Vagina (tissue), 2 donors: ENCODE results near the gene CUEDC2. TPM values are rescaled to one million over a fixed set of nuclear protein-coding genes. Genes with fewer than 3 reads are reported as not detected.

Experiments used
- DNase-seq, 2 donors: peaks; one replicate each; pipeline ENCODE4 v3.0.0-alpha.2; 2017; ENCODE audit errors: extremely low spot score in 2 of 2
- H3K27ac ChIP-seq: fragments of 200-600 bp; sonication (generic); one replicate; pipeline ENCODE4 v1.5.1; 2019
- H3K27me3 ChIP-seq: fragments of 200-600 bp; sonication (generic); one replicate; pipeline ENCODE4 v1.5.1; 2019
- H3K36me3 ChIP-seq, 2 donors: fragments of 200-600 bp; sonication (generic); one replicate each; pipeline ENCODE4 v1.5.1; 2017 to 2019
- H3K4me1 ChIP-seq: fragments of 200-600 bp; sonication (generic); one replicate; pipeline ENCODE4 v1.5.1; 2019
- H3K4me3 ChIP-seq, 2 donors: fragments of 200-600 bp; sonication (generic); 1 replicate in 1 of 2; 2 replicates in 1 of 2; pipeline ENCODE4 v1.5.1; 2016 to 2019
- H3K9me3 ChIP-seq: fragments of 200-600 bp; sonication (generic); one replicate; pipeline ENCODE4 v1.5.1; 2019
- CTCF ChIP-seq, 3 experiments: fragments of 450-650 bp in 2 of 3; fragments of 200-600 bp in 1 of 3; sonication (generic) in 1 of 3; IDR thresholded peaks; one replicate each; pipeline ENCODE4 v1.5.1; 2017 to 2019; ENCODE audit warnings: antibody characterized with exemption in 3 of 3, mild to moderate bottlenecking in 2 of 3, moderate library complexity in 2 of 3
- POLR2A ChIP-seq, 2 donors: fragments of 450-650 bp; IDR thresholded peaks; one replicate each; pipeline ENCODE4 v1.6.1; 2017; ENCODE audit warnings: antibody characterized with exemption in 2 of 2, mild to moderate bottlenecking in 2 of 2, moderate library complexity in 2 of 2
- POLR2AphosphoS5 ChIP-seq, 2 donors: sonication (generic); formaldehyde crosslinking; IDR thresholded peaks; one replicate each; pipeline ENCODE4 v1.9.0; 2017; ENCODE audit warnings: antibody characterized with exemption in 2 of 2, mild to moderate bottlenecking in 2 of 2, low read depth in 1 of 2; ENCODE audit not compliant: insufficient read depth in 1 of 2
- intact Hi-C: fragments of 100-400 bp; cut with DNase I; formaldehyde crosslinking; loops from one replicate; pipeline ENCODE4 v1.15.1; 2023
- total RNA-seq: library from RNA; depleted of rRNA; stranded (reverse); fragments of >200 nt; gene quantifications from one replicate; pipeline ENCODE4 v1.2.3, GENCODE V29; 2016

Gene CUEDC2
- total RNA-seq, 1 donor from 2014 or later: 52.1 TPM

- Histone ChIP-seq H3K27me3 (no peaks in the 10 kb centered on the region), H3K36me3 (no peaks in the 10 kb centered on the region), H3K4me1 (peaks cover 10% of the 10 kb centered on the region), H3K4me3 (peak overlapping the region in 1 of 2 donors; percentile 18), H3K9me3 (no peaks in the 10 kb centered on the region), H3K27ac (no peak overlapping the region)
- intact Hi-C loops: no loop called here
- TF ChIP-seq POLR2AphosphoS5 (IDR thresholded peaks at IDR 0.05; ENCODE audit: insufficient read depth in 1 of 2, low read depth in 1 of 2) (no peak), CTCF (IDR thresholded peaks at IDR 0.05) (no peak), POLR2A (IDR thresholded peaks at IDR 0.05) (no peak)
- no peak for DNase-seq
Measured at GRCh38 chr10:102435529-102436233, 3.3 kb upstream of the CUEDC2 start.

GRCh38 chr10:102435133-102435497 is 2.7 kb upstream of the CUEDC2 start:
- Histone ChIP-seq H3K4me3 (no peak overlapping the region), H3K4me1 (peaks cover 10% of the 10 kb centered on the region), H3K27me3 (no peaks in the 10 kb centered on the region), H3K9me3 (no peaks in the 10 kb centered on the region), H3K36me3 (no peaks in the 10 kb centered on the region), H3K27ac (no peak overlapping the region)
- intact Hi-C loops: no loop called here
- DNase-seq: no peak
- TF ChIP-seq POLR2A (IDR thresholded peaks at IDR 0.05): no peak
- TF ChIP-seq POLR2AphosphoS5 (IDR thresholded peaks at IDR 0.05; ENCODE audit: insufficient read depth in 1 of 2, low read depth in 1 of 2): no peak
- TF ChIP-seq CTCF (IDR thresholded peaks at IDR 0.05): no peak

- Histone ChIP-seq H3K27me3 (no peaks in the 10 kb centered on the region), H3K36me3 (no peaks in the 10 kb centered on the region), H3K27ac (no peak overlapping the region), H3K4me1 (peaks cover 10% of the 10 kb centered on the region), H3K9me3 (no peaks in the 10 kb centered on the region), H3K4me3 (no peak overlapping the region)
- intact Hi-C loops: no loop called here
- DNase-seq: no peak
- no peak for TF ChIP-seq POLR2A (IDR thresholded peaks at IDR 0.05)
- no peak for TF ChIP-seq CTCF (IDR thresholded peaks at IDR 0.05)
- peak in 1 of 2 donors; percentile 12 for TF ChIP-seq POLR2AphosphoS5 (IDR thresholded peaks at IDR 0.05; ENCODE audit: insufficient read depth in 1 of 2, low read depth in 1 of 2)
Measured at GRCh38 chr10:102434394-102435132, 2.2 kb upstream of the CUEDC2 start.

GRCh38 chr10:102433619-102434046 is 1.3 kb upstream of the CUEDC2 start:
- no peak overlapping the region for H3K27ac ChIP-seq
- H3K36me3 ChIP-seq: no peaks in the 10 kb centered on the region
- no peaks in the 10 kb centered on the region for H3K27me3 ChIP-seq
- TF ChIP-seq POLR2A (IDR thresholded peaks at IDR 0.05) (no peak), CTCF (IDR thresholded peaks at IDR 0.05) (no peak), POLR2AphosphoS5 (IDR thresholded peaks at IDR 0.05; ENCODE audit: insufficient read depth in 1 of 2, low read depth in 1 of 2) (no peak)
- H3K4me1 ChIP-seq: peaks cover 10% of the 10 kb centered on the region
- H3K9me3 ChIP-seq: no peaks in the 10 kb centered on the region
- no peak overlapping the region for H3K4me3 ChIP-seq
- DNase-seq: no peak
- intact Hi-C loops: no loop called here
